ENCODE data around the gene IST1.
A peak's percentile ranks its signal among the peaks of the same experiment; 100 is the strongest.

The IST1 gene

DNA sequence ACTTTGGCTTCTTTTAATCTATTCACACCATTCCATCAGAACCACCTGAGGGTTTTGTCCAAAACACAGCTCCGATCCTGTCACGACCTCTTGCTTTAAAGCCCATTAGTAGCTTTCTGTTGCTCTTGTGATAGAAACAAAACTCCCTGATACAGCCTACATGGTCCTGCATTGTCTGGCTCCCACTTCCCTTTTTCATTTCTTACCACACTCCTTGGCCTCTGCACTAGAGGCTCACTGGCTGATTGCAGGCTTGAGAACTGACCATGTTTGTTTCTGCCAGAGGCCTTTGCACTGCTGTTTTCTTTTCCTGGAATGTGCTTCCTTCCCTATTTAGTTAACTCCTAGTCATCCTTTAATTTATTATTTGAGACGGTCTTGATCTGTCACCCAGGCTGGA lies 23.7 kb downstream of the IST1 start:
- no peak for DNase-seq (ENCODE audit: low read depth in 2 of 2)

- no peak for DNase-seq (ENCODE audit: low read depth in 2 of 2)
Observed at GRCh38 chr16:71920658-71921057, 25.3 kb downstream of the IST1 start.

DNA sequence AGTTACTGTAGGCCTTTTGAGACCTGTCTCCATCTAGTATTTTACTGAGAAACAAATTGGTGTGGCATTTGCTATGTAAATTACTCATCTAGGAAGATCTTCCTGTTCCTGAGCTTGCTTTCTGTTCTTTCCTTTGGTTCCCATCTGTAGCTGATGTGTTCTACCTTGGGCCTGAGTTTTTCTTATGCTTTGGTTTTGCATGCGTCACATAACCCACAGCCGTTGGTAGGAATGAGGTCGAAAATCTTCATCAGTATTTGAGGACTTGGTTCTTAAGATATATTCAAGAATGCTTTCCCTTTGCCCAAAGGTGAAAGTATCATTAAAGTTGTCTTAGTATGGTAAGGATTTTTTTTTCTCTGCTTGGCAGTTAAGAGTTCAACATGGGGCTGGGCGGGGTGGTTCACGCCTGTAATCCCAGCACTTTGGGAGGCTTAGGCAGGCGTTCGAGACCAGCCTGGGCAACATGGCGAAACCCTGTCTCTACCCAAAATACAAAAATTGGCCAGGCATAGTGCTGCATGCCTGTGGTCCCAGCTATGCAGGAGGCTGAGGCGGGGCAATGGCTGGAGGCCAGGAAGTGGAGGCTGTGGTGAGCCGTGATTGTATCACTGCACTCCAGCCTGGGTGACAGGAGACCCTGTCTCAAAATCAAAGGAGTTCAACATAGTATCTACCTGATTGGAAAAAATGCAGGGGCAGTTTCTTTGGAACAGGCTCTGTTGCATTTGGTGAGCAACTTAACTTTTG lies 28.8 kb downstream of the IST1 start:
- DNase-seq (ENCODE audit: low read depth in 2 of 2), result no peak

DNA sequence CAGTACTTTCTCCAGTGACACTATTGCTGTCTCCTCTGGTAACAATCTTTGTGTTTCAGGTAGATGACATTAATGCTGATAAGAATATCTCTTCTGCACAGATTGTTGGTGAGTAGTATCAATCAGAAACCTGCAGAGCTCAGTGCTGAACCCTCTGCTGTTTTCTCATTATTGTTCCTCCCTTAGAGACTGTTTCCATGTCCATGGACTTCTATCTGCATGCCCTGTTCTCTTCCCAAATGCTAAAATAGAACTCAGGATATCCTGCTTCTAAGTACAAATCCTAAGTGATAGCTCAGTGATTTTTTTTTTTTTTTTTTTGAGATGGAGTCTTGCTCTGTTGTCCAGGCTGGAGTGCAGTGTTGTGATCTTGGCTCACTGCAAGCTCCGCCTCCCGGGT lies 29.4 kb downstream of the IST1 start:
- DNase-seq (ENCODE audit: low read depth in 2 of 2), result no peak

- DNase-seq (ENCODE audit: low read depth in 2 of 2), result no peak
Observed at GRCh38 chr16:71927383-71927782, 32.1 kb downstream of the IST1 start.

- no peak for DNase-seq (ENCODE audit: low read depth in 2 of 2)
Observed at GRCh38 chr16:71927787-71928186, 32.5 kb downstream of the IST1 start.

- no peak for DNase-seq (ENCODE audit: low read depth in 2 of 2)
Observed at GRCh38 chr16:71929048-71929447, 33.7 kb downstream of the IST1 start.

- DNase-seq (ENCODE audit: low read depth in 2 of 2), result no peak
Observed at GRCh38 chr16:71930013-71930563, 34.8 kb downstream of the IST1 start.

GRCh38 chr16:71931001-71931400 lies 35.7 kb downstream of the IST1 start:
- no peak for DNase-seq (ENCODE audit: low read depth in 2 of 2)

DNA sequence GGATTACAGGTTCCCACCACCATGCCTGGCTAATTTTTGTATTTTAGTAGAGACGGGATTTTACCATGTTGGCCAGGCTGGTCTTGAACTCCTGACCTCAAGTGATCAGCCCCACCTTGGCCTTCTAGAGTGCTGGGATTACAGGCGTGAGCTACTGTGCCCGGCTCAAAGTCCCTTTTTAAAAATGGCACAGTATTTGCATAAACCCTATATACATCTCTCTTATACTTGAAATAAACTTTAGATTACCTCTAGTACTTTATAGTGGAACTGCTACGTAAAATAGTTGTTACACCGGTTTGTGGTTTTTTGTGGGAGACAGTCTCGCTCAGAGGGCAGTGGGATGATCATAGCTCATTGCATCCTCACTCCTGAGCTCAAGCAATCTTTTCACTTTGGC lies 36.3 kb downstream of the IST1 start:
- DNase-seq (ENCODE audit: low read depth in 2 of 2), result no peak

DNA sequence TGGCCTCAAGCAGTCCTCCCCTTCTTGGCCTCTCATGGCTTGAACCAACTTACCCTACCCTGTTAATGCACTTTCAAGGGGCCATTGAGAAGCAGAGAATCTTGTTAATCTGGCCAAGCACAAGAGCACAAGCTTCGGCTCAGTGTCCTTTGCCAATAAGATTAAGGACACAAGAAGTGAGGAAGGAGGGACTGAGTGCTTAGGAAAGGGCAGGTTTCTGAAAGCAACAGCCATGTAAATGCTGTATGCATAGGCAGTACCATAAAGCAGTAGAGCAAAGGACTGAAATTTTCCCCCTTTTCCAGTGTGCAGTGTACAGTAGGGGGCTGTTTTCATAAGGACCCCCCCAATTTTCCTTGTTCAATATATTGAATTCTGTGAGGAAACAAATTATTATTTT lies 37.7 kb downstream of the IST1 start:
- DNase-seq (ENCODE audit: low read depth in 2 of 2), result no peak

DNA sequence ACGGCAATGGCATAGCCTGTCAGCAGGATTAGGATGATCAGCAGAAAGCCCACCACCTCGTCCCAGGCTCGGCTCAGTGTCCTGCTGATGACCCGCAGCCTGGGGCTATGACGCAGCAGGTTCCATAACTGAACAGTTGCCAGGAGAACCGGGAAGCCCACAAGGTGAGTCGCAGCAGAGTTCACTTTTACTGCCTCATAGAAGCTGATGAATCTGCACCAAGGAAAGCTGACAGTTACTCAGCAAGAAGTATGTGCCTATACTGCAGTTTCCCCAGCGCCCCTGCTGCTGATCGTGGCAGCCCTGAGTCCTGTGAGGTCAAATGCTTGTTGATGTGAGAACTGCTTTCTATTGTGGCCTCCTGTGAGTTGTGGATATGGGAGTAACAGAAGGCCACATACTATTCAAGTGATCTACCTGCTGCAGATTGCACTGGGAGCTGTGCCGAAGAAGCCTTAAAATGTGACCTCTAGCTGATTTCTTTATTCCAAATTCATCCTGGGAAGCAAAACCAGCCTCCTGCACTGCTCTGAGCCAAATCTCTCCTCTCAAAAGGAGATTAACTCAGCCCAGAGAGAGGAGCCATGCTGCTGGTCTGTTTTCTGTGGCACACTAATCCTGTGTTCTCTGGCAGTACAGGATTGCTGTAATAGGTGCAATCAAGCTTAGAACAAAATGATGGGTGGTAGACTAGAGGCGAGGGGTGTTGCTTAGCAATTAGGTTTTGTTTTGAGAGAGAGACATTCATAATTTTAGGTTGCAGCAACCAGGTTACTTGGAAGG lies 38.8 kb downstream of the IST1 start:
- DNase-seq (ENCODE audit: low read depth in 2 of 2), result no peak

DNA sequence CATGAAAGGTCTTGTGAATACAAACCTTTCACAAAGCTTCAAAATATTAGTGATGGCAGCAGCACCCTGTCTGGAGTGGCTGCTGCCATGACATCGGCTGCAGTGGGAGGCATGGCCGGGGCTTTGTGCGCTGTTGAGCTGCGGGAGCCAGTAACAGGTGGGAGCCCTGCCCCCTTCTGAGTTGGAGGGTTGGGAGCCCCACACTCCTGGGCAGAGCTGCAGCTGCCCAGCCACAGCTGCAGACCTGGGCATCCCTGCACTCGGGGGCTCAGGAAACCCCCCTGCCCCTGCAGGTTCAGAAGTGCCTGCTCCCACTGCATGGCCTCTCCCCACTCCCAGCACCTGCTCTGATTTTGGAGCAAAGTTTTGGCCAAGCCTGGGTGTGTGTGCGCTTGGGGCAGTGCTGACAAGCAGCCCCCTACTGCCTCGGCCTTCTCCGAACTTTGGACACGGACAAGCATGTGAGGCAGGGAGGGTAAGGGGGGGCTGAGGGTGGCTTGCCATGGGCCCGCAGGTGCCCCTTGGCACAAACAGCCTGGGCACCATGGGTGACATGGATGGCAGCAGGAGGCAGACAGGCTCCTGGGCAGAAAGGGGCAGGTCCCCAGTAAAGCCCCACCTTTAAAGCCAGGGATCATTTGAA lies 42.7 kb downstream of the IST1 start:
- no peak for DNase-seq (ENCODE audit: low read depth in 2 of 2)

GRCh38 chr16:71943887-71944286 lies 48.6 kb downstream of the IST1 start:
- no peak for DNase-seq (ENCODE audit: low read depth in 2 of 2)

DNA sequence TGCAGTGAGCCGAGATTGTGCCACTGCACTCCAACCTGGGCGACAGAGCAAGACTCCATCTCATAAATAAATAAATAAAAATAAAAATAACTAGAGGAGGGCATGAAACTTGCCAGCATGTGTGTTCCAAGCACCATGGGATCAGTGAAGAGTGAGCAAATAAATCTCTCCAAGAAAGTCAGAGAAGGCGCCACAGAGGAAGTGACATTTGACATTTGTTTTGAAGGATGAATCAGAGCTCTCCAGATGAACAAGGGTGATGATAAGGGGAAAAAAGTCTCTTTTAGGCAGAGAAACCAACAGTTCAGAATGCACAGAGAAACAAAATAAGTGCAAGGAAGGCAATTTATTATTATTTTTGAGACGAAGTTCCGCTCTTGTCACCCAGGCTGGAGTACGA lies 50.3 kb downstream of the IST1 start:
- no peak for DNase-seq (ENCODE audit: low read depth in 2 of 2)

DNA sequence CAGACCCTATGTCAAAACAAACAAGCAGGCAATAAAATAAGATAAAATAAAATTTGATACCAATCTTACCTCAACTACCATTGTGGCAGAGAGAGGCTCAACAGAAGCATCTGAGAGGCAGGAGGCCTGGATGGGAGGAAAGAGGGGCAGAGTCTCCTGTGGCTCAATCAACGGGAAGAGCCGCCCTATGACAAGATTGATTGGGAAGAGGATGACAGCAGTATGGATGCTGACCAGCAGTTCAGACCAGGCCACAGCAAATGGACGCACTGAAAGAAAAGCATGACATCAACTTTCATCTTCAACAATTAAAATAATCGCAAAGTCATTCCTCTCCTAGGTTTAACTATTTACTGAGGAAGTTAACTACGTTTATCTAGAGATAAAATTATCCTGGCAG lies 57.5 kb downstream of the IST1 start:
- DNase-seq (ENCODE audit: low read depth in 2 of 2), result no peak

GRCh38 chr16:71954180-71954579 lies 58.8 kb downstream of the IST1 start:
- DNase-seq (ENCODE audit: low read depth in 2 of 2), result no peak

DNA sequence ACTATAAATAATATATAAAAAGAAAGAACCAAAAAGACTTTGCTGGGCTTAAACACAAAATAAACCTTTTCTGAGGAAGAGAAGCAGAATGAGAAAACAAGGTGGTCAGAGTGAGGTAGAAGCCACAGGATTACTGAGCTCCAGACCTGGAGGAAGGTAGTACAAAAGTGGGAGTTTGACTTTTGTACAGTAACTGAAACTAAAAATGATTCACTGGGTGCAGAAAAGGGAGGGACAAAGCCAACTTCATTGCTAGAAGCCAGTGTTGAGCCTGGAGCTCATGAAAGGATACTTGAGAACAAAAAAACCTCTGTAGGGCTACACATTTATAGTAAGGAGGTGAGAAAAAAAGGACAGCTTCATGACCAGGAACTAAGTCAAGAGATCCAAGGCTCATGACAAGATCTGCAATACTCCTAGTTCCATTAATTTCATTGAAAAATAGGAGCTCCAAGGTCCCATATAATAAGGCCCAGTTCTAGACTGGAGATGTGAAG lies 59.4 kb downstream of the IST1 start:
- no peak for DNase-seq (ENCODE audit: low read depth in 2 of 2)

DNA sequence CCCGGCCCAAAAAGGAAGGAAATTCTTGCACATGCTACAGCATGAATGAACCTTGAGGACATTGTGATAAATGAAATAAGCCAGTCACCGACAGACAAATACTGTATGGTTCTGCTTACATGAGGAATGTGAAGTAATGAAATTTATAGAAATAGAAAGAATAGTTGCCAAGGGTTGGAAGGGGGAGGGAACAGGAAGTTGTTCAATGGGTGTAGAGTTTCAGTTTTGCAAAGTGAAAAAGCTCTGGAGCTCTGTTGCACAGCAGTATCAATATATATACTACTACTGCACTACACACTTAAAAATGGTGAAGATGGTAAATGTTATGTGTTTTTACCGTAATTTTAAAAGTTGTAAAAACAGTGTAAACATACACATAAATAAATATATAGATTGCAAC lies 61.2 kb downstream of the IST1 start:
- DNase-seq (ENCODE audit: low read depth in 2 of 2), result no peak

DNA sequence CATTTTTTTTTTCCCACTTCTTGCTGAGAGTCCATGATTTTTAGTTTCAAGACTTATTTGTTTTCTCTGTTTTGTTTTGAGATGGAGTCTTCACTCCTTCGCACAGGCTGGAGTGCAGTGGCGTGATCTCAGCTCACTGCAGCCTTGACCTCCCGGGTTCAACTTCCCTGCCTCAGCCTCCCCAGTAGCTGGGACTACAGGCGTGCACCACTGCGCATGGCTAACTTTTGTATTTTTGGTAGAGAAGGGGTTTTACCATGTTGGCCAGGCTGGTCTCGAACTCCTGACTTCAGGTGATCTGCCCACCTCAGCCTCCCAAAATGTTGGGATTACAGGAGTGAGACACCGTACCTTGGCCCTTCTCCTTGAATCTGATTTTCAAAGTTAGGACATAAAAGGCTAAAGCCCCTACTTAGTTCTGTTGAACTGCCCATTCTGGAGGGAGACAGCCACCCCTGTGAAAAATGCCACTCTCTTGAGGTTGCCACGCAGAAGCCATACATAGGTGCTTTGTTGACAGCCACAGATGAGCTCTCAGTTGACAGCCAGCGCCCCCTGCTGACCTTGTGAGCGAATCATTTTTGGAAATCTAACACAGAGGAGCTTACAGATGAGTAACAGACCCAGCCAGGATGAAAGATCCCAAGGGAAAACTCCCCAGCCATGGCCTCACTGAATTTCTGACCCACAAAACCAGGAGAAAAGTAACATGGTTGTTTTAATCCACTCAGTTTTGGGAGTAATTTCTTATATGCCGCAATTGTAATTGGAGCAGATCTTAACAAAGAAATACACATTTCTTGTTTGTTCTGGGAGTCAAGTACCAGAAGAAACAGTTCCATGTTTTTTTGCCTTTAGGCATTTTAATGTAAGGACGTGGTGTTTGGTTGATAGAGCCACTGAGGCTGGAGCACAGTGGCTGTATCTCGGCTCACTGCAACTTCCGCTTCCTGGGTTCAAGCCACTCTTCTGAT lies 66.0 kb downstream of the IST1 start:
- peak; percentile 55 to 62 for DNase-seq (ENCODE audit: low read depth in 2 of 2)
